ENCODE results near the gene PLCG2. TPM values are rescaled to one million over a fixed set of nuclear protein-coding genes. Genes with fewer than 3 reads are reported as not detected.

Gene PLCG2
- total RNA-seq, 1 donor from 2014 or later = 12.4 TPM

DNA sequence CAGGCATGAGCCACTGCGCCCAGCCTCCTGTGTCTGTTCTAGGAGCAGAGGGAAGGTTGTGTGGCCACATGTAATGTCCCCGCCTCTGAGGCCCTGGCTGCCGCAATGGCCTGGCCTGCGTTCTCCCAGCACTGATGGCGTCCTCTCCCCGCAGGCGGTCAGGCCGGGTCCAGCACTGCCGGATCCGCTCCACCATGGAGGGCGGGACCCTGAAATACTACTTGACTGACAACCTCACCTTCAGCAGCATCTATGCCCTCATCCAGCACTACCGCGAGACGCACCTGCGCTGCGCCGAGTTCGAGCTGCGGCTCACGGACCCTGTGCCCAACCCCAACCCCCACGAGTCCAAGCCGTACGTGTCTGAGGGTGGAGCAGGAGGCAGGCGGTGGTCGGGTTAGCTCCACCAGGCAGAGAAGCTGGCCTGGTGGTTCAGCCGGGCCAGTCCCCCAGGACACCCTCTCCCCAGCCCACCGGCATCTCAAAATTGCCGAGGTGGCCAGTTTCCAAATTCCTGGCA is 131.3 kb downstream of the PLCG2 start:
- H3K27me3 Mint-ChIP-seq = no peaks in the 10 kb centered on the region
- TF ChIP-seq, protein P1, sequence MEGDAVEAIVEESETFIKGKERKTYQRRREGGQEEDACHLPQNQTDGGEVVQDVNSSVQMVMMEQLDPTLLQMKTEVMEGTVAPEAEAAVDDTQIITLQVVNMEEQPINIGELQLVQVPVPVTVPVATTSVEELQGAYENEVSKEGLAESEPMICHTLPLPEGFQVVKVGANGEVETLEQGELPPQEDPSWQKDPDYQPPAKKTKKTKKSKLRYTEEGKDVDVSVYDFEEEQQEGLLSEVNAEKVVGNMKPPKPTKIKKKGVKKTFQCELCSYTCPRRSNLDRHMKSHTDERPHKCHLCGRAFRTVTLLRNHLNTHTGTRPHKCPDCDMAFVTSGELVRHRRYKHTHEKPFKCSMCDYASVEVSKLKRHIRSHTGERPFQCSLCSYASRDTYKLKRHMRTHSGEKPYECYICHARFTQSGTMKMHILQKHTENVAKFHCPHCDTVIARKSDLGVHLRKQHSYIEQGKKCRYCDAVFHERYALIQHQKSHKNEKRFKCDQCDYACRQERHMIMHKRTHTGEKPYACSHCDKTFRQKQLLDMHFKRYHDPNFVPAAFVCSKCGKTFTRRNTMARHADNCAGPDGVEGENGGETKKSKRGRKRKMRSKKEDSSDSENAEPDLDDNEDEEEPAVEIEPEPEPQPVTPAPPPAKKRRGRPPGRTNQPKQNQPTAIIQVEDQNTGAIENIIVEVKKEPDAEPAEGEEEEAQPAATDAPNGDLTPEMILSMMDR (conservative IDR thresholded peaks at IDR 0.05) = no peak
- H3K4me1 Mint-ChIP-seq (ENCODE audit: unreplicated experiment) = no peaks in the 10 kb centered on the region
- H3K9me3 Mint-ChIP-seq = no peaks in the 10 kb centered on the region
- DNase-seq (ENCODE audit: extremely low spot score, unreplicated experiment) = no peak
- H3K27ac Mint-ChIP-seq = no peak overlapping the region
- H3K4me3 Mint-ChIP-seq = no peak overlapping the region
- H3K36me3 Mint-ChIP-seq = no peaks in the 10 kb centered on the region

DNA sequence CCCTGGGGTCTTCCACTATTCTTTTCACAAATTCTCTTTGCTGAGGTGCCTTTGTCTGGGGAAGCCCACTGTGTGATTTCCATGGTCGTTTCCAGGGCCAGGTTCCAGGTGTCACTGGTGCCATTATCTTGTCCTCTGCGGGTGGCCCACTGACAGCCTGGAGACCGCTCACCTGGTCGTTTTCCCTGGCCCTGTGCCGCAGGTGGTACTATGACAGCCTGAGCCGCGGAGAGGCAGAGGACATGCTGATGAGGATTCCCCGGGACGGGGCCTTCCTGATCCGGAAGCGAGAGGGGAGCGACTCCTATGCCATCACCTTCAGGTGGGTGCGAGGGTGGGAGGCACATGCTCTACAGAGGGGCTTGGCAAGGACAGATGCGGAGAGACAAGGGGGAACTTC is 133.3 kb downstream of the PLCG2 start:
- no peaks in the 10 kb centered on the region for H3K27me3 Mint-ChIP-seq

DNA sequence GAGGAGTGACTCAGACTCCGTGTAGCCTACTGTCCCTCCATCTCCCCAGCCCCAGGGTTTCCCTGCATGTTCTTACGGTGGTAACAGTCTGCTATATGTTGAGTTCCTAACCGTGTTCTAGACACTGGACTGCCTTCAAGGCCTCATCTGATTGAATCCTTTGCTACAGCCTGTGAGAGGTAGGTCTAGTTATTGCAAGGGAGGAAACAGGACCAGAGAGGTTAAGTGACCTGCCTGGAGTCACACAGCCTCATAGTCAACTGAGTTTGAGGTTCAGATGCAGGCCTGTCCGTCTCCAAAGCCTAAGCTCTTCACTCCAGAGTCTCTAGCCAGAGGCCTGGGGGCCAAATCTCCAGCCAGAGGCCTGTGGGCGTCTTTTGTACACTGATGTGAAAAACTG is 134.1 kb downstream of the PLCG2 start:
- H3K36me3 Mint-ChIP-seq = no peaks in the 10 kb centered on the region
- H3K4me1 Mint-ChIP-seq (ENCODE audit: unreplicated experiment) = no peaks in the 10 kb centered on the region
- TF ChIP-seq, protein P1 (conservative IDR thresholded peaks at IDR 0.05) = no peak
- no peak overlapping the region for H3K27ac Mint-ChIP-seq
- H3K27me3 Mint-ChIP-seq = no peaks in the 10 kb centered on the region
- H3K9me3 Mint-ChIP-seq = peaks cover 3% of the 10 kb centered on the region
- H3K4me3 Mint-ChIP-seq = no peak overlapping the region
- DNase-seq (ENCODE audit: extremely low spot score, unreplicated experiment) = no peak

More for the DNA sequence above, 133.3 kb downstream of the PLCG2 start:
- Mint-ChIP-seq H3K4me3 (no peak overlapping the region), H3K4me1 (ENCODE audit: unreplicated experiment) (no peaks in the 10 kb centered on the region), H3K36me3 (no peaks in the 10 kb centered on the region), H3K9me3 (no peaks in the 10 kb centered on the region), H3K27ac (no peak overlapping the region)
- no peak for DNase-seq (ENCODE audit: extremely low spot score, unreplicated experiment)
- TF ChIP-seq, protein P1 (conservative IDR thresholded peaks at IDR 0.05) = no peak

DNA sequence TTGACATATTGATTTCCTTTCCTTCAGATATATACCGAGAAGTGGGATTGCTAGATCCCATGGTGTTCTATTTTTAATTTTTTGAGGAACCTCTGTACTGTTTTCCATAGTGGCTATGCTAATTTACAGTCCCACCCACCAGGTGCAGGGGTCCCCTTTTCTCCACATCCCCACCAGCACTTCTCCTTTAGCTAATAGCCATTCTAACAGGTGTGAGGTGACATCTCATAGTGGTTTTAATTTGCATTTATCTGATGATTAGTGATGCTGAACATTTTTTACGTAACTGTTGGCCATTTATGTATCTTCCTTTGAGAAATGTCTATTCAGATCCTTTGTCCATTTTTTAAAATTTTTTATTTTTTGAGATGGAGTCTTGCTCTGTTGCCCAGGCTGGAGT is 138.3 kb downstream of the PLCG2 start:
- no peaks in the 10 kb centered on the region for H3K4me1 Mint-ChIP-seq (ENCODE audit: unreplicated experiment)
- no peak overlapping the region for H3K4me3 Mint-ChIP-seq
- TF ChIP-seq, protein P1 (conservative IDR thresholded peaks at IDR 0.05) = no peak
- no peaks in the 10 kb centered on the region for H3K27me3 Mint-ChIP-seq
- H3K27ac Mint-ChIP-seq = no peak overlapping the region
- H3K36me3 Mint-ChIP-seq = no peaks in the 10 kb centered on the region
- DNase-seq (ENCODE audit: extremely low spot score, unreplicated experiment) = no peak
- peaks cover 3% of the 10 kb centered on the region for H3K9me3 Mint-ChIP-seq

DNA sequence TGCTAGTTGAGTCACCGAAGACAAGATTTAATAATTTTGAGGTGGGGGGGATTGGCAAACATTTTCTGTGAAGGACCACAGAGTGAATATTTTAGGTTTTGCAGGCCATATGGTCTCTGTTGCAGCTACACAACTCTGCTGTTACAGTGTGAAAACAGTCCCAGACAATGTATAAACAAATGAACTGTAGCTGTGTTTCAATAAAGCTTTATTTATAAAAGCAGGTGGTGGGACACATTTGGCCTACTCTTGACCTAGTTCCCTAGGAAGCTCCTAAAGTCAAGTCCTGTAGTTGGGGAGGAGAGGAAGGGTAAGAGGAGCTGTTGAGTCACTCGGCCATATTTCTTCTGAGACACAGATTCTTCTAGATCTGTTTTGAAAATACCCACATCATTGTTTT is 139.8 kb downstream of the PLCG2 start:
- H3K9me3 Mint-ChIP-seq = peaks cover 3% of the 10 kb centered on the region
- H3K4me3 Mint-ChIP-seq = no peak overlapping the region
- no peaks in the 10 kb centered on the region for H3K4me1 Mint-ChIP-seq (ENCODE audit: unreplicated experiment)
- H3K36me3 Mint-ChIP-seq = no peaks in the 10 kb centered on the region
- DNase-seq (ENCODE audit: extremely low spot score, unreplicated experiment) = no peak
- no peak overlapping the region for H3K27ac Mint-ChIP-seq
- H3K27me3 Mint-ChIP-seq = no peaks in the 10 kb centered on the region
- TF ChIP-seq, protein P1 (conservative IDR thresholded peaks at IDR 0.05) = no peak

DNA sequence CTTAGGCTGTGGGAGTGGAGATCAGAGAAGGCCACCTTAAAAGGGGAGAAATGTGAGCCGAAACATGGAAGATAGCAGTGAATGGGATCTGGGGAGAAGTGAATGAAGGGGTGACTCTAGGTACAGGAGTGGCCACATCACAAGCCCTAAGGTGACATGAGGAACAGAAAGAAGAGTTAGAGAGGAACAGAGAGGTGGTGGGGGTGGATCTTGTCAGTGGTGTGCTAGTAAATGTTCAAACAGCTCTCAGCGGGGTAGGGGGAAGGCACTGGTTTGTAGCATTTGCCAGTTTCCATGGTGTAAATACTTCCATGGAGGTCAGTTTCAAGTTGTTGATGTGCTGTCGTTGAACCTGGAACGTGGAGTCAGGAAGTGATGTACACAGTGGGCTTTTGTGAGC is 141.4 kb downstream of the PLCG2 start:
- no peak overlapping the region for H3K4me3 Mint-ChIP-seq
- TF ChIP-seq, protein P1 (conservative IDR thresholded peaks at IDR 0.05) = no peak
- H3K9me3 Mint-ChIP-seq = peaks cover 3% of the 10 kb centered on the region
- H3K4me1 Mint-ChIP-seq (ENCODE audit: unreplicated experiment) = no peaks in the 10 kb centered on the region
- no peaks in the 10 kb centered on the region for H3K36me3 Mint-ChIP-seq
- no peak overlapping the region for H3K27ac Mint-ChIP-seq
- no peak for DNase-seq (ENCODE audit: extremely low spot score, unreplicated experiment)
- H3K27me3 Mint-ChIP-seq = no peaks in the 10 kb centered on the region
